Measurements from ENCODE around the gene ADAMTSL3. TPM values are rescaled to one million over a fixed set of nuclear protein-coding genes. Genes with fewer than 3 reads are reported as not detected.

The ADAMTSL3 gene
- total RNA-seq, 1 donor from 2014 or later: 0.41 TPM

DNA sequence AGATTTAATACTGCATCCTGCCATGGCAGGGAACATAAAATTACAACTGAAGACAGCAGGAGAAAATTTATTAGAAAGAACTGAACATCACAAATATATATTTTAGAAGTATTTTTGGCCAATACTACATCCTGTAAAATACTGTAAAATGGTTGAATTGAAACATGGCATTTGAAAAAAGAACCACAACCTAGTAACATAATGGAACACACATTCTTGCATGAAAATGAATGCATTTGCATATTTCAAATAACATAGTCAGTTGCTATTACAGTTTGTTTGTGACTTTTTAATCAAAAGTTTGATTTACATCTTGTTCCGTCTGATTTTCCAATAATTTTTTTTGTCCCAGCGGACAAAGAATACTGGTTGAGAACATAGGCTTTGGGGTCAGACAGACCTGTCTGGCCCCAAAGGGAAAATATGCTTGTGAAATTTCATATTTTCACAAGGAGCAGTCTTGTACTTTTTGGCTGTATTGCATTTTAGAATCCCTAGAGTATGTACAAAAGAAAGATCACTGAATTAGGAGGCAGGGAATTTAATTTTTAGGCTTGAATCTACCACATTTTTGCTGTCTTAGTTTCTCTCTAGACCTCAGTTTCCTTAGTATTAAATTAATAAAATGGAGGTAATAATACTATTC is 268.8 kb downstream of the ADAMTSL3 start:
- Mint-ChIP-seq H3K9me3 (no peaks in the 10 kb centered on the region), H3K4me3 (no peak overlapping the region), H3K4me1 (no peaks in the 10 kb centered on the region), H3K27ac (no peak overlapping the region), H3K27me3 (ENCODE audit: insufficient read depth, low read depth) (no peaks in the 10 kb centered on the region), H3K36me3 (no peaks in the 10 kb centered on the region)
- Histone ChIP-seq H3K27ac (no peak overlapping the region), H3K36me3 (no peaks in the 10 kb centered on the region), H3F3A (ENCODE audit: low read depth) (no peaks in the 10 kb centered on the region), H3K4me3 (no peak overlapping the region), H2AFZ (replicated peaks) (no peak overlapping the region), H4K20me1 (ENCODE audit: low read depth) (no peaks in the 10 kb centered on the region), H3K27me3 (no peaks in the 10 kb centered on the region), H3K79me2 (ENCODE audit: low read depth) (no peaks in the 10 kb centered on the region), H3K4me2 (no peak overlapping the region), H3K4me1 (no peaks in the 10 kb centered on the region), H3K9me3 (ENCODE audit: low read depth) (no peaks in the 10 kb centered on the region), H3K9ac (no peak overlapping the region)
- no peak for TF ChIP-seq EZH2 (IDR thresholded peaks at IDR 0.05)
- TF ChIP-seq EZH2phosphoT487 (IDR thresholded peaks at IDR 0.05): no peak
- TF ChIP-seq, protein P1, sequence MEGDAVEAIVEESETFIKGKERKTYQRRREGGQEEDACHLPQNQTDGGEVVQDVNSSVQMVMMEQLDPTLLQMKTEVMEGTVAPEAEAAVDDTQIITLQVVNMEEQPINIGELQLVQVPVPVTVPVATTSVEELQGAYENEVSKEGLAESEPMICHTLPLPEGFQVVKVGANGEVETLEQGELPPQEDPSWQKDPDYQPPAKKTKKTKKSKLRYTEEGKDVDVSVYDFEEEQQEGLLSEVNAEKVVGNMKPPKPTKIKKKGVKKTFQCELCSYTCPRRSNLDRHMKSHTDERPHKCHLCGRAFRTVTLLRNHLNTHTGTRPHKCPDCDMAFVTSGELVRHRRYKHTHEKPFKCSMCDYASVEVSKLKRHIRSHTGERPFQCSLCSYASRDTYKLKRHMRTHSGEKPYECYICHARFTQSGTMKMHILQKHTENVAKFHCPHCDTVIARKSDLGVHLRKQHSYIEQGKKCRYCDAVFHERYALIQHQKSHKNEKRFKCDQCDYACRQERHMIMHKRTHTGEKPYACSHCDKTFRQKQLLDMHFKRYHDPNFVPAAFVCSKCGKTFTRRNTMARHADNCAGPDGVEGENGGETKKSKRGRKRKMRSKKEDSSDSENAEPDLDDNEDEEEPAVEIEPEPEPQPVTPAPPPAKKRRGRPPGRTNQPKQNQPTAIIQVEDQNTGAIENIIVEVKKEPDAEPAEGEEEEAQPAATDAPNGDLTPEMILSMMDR (IDR thresholded peaks at IDR 0.05): no peak
- no peak for DNase-seq (ENCODE audit: low spot score)

DNA sequence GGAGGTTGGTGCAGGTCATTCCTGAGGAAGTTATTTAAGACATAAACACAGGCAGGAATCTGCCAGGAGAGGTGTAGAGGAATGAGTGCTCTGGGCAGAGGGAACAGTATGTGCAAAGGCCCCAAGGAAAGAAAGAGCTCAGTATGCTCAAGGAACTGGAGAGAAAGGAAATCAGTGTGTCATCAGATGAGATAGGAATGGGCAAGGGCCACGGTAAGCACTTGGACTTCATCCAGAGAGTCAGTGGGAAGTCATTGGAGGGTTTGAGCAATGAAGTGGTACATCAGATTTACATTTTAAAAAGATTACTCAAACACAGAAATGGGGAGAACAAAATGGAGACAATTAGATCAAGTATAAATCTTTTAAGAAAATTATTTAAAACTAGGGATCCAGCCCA is 272.2 kb downstream of the ADAMTSL3 start:
- H3K27ac ChIP-seq: no peak overlapping the region

DNA sequence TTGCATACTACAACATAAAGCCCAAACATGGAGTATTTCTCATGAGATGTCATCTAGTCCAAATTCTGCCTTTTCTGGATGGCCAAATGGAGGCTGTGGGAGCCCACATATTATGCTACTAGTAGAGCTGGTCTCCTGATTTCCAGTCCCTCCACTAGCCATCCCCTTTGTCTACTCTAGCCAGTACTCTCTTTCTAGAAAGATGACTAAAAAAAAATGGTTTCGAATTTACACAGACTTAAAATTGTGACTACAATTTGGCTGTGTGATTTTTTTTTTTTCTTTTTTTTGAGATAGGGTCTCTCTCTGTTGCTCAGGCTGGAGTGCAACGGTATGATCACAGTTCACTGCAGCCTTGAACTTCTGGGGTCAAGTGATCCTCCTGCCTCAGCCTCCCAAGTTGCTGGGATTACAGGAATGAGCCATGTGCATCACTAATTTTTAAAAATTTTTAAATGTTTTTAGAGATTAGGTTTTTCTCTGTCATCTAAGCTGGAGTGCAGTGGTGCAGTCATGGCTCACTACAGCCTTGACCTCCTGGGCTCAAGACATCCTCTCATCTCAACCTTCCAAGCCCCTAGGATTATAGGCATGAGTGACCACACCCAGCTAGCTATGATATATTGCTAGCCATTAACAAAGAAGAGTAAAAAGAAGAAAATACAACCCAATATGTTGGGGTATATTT is 273.9 kb downstream of the ADAMTSL3 start:
- no peaks in the 10 kb centered on the region for H4K20me1 ChIP-seq (ENCODE audit: low read depth)

More for the DNA sequence above, 272.2 kb downstream of the ADAMTSL3 start:
- H3F3A ChIP-seq (ENCODE audit: low read depth): no peaks in the 10 kb centered on the region
- no peaks in the 10 kb centered on the region for H3K27me3 ChIP-seq
- no peak overlapping the region for H3K4me2 ChIP-seq
- no peaks in the 10 kb centered on the region for H3K36me3 ChIP-seq
- no peak for DNase-seq (ENCODE audit: low spot score)
- H3K9me3 ChIP-seq (ENCODE audit: low read depth): no peaks in the 10 kb centered on the region
- TF ChIP-seq EZH2phosphoT487 (IDR thresholded peaks at IDR 0.05) (no peak), EZH2 (IDR thresholded peaks at IDR 0.05) (no peak)
- TF ChIP-seq, protein P1 (IDR thresholded peaks at IDR 0.05): no peak
- peaks cover 2% of the 10 kb centered on the region for H3K27me3 Mint-ChIP-seq (ENCODE audit: insufficient read depth, low read depth)
- H2AFZ ChIP-seq (replicated peaks): no peak overlapping the region
- H4K20me1 ChIP-seq (ENCODE audit: low read depth): no peaks in the 10 kb centered on the region
- no peak overlapping the region for H3K4me3 ChIP-seq
- no peaks in the 10 kb centered on the region for H3K36me3 Mint-ChIP-seq
- no peaks in the 10 kb centered on the region for H3K4me1 ChIP-seq
- H3K9me3 Mint-ChIP-seq: no peaks in the 10 kb centered on the region
- no peaks in the 10 kb centered on the region for H3K4me1 Mint-ChIP-seq
- H3K9ac ChIP-seq: no peak overlapping the region
- no peak overlapping the region for H3K4me3 Mint-ChIP-seq
- H3K79me2 ChIP-seq (ENCODE audit: low read depth): no peaks in the 10 kb centered on the region
- no peak overlapping the region for H3K27ac Mint-ChIP-seq

More for the DNA sequence above, 273.9 kb downstream of the ADAMTSL3 start:
- no peaks in the 10 kb centered on the region for H3K36me3 Mint-ChIP-seq
- H3K9me3 Mint-ChIP-seq: peaks cover under 1% of the 10 kb centered on the region
- no peaks in the 10 kb centered on the region for H3K9me3 ChIP-seq (ENCODE audit: low read depth)
- no peak overlapping the region for H3K4me3 Mint-ChIP-seq
- no peaks in the 10 kb centered on the region for H3K36me3 ChIP-seq
- no peak for DNase-seq (ENCODE audit: low spot score)
- H3K4me2 ChIP-seq: no peak overlapping the region
- H3K4me1 ChIP-seq: no peaks in the 10 kb centered on the region
- no peak overlapping the region for H3K27ac Mint-ChIP-seq
- no peak overlapping the region for H3K27ac ChIP-seq
- TF ChIP-seq, protein P1 (IDR thresholded peaks at IDR 0.05): no peak
- no peaks in the 10 kb centered on the region for H3F3A ChIP-seq (ENCODE audit: low read depth)
- no peak overlapping the region for H3K4me3 ChIP-seq
- H3K27me3 ChIP-seq: no peaks in the 10 kb centered on the region
- H3K4me1 Mint-ChIP-seq: no peaks in the 10 kb centered on the region
- no peaks in the 10 kb centered on the region for H3K79me2 ChIP-seq (ENCODE audit: low read depth)
- H3K9ac ChIP-seq: no peak overlapping the region
- H2AFZ ChIP-seq (replicated peaks): no peak overlapping the region
- H3K27me3 Mint-ChIP-seq (ENCODE audit: insufficient read depth, low read depth): peaks cover 2% of the 10 kb centered on the region
